Measurements from ENCODE around the gene PNCK.
"Not testable (repeated sequence)": the region's sequence is repeated elsewhere in the genome, so short reads cannot be mapped to it uniquely, and the experiment has no call there.

Gene PNCK

DNA sequence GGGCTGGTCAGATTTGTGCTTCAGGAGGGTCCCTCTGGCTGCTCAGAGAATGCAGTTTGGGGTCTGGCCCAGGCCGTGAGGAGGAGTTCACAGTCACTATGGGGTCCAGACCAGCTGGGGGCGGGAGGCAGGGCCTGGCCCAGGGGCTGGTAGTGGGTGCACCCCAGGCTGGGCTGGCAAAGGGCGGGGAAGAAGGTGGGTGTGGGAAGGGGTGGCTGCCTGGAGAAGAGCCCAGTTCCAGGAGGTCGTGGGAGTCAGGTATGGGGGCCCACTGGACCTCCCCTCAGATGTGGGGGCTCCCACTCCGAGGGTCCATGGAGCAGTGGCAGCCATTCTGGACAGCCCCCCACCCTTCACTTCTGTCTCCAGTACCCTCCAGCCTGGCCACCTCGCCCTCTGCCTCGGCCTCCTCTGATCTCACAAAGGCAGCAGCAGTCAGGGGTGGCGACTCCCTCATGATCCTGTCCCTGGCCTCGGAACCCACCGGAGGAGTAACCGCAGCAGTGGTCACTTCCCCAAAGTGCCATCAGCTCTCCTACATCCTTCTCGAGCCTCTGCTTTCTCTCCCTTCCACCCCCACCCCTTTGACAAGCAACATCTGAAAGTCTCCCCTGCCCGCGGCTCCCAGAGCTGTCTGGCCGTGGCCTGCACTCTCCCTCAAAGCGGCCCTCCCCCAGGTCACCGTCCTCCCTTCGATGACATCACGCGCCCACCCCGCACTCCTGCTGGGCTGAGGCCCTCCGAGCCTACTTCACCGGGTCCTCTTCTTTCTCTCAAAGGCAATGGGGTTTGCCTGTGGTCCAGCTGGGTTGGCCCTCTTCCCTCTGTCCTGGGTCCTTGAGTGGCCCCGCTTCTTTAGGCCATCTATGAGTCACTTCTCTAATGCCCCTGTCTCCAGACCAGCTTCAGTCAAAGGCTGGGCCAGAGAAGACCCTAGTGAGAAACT is 12.4 kb upstream of the PNCK start:
- DNase-seq (ENCODE audit: low spot score): no peak

DNA sequence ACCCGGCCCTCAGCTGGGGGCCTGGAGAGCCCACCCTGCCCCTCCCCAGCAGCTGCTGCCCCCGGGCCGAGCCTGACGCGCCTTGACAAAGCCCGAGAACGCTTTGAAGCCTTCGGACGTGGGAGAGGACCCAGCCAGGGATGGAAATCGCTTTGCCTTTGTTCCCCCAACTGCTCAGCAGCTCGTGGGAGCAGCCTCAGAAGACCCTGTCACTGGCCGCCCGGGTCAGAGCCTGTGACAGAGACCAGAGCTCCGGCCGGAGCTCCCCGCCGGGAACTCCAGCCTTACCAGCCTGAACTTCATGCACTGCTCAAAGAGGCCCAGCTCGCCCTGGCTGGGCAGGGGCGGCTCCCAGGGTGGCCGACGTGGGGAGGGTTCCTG is 11.5 kb upstream of the PNCK start:
- DNase-seq (ENCODE audit: low spot score): no peak

DNA sequence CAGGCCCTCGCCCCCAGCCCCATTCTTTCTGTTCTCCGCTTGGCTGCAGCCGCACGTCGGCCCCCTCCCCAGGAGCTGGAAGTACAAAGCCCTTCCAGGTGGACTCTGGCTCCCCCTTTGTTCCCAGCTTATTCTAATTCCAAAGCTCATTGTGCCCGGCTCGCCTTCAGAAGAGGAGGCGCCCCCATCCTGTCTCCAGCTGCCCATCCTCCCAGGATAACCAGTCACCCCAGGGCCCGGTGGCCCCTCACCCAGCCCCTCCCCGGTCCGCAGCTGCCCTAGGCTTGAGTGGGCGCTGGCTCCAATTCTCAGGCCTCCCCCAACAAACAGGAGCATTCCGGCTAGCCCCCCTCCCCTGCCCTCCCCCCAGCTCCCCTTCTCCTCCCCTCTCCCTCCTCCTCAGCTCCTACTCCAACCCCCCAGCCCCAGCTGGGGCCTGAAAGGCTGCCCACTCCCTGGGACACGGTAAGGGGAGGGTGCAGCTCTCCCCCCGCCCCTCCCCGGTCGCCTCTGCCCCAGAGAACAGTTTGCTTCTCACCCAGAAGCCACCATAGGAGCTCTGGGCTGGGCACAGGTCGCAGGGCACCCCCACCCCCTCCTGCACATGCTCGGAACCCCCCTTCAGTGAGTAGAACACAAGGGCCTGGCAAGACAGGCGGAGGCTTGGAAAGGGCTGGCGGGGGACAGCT is 11.0 kb upstream of the PNCK start:
- DNase-seq (ENCODE audit: low spot score): no peak

DNA sequence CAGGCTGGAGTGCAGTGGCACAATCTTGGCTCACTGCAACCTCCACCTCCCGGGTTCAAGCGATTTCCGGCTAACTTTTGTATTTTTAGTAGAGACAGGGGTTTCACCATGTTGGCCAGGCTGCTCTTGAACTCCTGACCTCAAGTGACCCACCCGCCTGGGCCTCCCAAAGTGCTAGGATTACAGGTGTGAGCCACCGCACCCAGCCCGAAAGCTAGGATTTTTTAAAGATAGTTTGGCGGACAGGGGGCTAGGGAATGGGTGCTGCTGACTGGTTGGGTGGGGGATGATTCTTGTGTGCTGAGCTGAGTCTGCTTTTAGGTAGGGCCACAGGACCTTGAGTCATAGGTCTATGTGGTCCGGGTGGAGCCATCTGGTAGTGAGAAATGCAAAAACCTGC is 9.9 kb upstream of the PNCK start:
- not testable (repeated sequence) for DNase-seq (ENCODE audit: low spot score)

DNA sequence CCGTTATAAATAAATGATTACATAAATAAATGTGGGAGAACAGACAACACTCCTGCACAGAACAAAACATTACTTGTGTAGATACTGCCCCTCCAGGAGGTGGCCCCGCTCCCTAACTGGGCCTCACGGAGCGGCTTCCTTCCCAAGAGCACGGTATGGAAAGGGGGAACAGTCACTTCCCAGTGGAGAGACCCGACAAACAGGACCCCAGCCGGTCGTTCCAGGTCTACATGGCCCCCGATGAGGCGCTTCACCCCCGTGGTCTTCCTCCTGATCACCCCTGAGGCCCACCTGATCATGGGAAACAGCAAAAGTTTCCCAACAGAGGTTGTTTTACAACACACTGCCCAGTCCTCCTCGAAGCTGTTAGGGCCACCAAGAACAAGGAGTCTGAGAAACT is 7.6 kb upstream of the PNCK start:
- no peak for DNase-seq (ENCODE audit: low spot score)

DNA sequence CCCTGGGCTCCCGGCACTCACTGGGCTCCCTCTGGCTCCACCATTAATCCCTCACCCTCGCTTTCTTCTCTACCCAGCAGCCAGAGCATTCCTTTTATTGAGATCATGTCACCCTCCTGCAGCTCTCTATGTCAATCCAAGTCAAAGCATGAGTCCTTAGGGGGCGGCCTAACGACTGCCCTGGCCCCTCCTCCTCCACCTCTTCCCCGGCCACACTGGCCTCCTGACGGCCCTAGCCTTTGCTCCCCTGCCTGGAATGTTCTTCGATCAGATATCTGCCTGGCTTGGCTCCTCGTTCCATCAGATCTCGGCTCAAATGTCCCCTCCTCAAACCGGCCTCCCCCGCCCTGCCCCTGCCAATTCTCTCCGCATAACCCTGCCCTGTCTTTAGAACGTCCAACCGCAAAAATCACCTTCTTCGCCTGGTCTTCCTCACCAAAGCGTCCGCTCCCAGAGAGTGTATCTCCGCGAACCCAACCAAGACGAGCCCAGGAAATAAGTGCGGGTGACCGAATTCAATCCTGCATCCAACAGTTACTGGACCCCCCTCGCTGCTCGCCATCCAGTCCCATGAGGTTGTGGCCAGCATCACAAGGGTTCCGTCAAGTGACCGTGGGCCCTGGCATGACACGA is 722 bp upstream of the PNCK start:
- DNase-seq (ENCODE audit: low spot score): no peak

DNA sequence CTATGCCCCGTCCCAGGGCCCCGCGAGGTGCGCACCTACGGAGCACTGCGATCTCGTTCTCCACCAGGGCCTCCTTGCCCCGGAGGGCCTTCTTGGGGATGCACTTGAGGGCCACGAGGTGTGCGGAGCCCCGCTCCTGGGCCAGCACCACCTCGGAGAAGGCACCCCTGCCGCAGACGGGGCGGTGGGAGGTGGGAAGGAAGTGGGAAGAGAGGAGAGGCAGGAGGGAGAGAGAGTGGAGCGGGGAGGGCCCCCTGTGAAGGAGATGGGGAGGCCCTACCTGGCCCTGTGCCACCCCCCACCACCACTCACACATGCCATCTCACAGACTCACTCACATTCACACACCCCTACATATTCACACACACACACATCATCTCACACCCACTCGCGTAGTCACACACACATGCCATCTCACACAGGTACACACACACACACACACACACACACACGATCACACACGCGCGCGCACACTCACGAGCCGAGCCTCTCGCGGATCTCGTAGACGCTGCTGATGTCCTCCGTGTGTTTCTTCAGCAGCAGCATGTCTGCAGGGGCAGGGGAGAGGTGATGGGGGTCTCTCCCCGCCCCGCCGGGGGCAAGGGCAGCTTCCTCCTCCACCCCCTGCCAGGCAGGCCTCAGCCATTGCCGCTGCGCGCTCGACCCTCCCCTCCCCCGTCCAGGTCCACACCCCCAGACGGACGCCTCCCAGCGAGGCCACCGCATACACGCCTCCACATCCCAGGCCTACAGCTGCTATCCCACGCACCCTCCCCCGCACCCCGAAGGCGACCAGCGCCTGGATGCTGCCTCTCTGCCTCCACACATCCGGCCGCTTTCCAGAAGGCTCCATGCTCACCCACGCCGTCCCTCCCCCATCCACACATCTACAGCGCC is 834 bp downstream of the PNCK start:
- DNase-seq (ENCODE audit: low spot score): no peak

DNA sequence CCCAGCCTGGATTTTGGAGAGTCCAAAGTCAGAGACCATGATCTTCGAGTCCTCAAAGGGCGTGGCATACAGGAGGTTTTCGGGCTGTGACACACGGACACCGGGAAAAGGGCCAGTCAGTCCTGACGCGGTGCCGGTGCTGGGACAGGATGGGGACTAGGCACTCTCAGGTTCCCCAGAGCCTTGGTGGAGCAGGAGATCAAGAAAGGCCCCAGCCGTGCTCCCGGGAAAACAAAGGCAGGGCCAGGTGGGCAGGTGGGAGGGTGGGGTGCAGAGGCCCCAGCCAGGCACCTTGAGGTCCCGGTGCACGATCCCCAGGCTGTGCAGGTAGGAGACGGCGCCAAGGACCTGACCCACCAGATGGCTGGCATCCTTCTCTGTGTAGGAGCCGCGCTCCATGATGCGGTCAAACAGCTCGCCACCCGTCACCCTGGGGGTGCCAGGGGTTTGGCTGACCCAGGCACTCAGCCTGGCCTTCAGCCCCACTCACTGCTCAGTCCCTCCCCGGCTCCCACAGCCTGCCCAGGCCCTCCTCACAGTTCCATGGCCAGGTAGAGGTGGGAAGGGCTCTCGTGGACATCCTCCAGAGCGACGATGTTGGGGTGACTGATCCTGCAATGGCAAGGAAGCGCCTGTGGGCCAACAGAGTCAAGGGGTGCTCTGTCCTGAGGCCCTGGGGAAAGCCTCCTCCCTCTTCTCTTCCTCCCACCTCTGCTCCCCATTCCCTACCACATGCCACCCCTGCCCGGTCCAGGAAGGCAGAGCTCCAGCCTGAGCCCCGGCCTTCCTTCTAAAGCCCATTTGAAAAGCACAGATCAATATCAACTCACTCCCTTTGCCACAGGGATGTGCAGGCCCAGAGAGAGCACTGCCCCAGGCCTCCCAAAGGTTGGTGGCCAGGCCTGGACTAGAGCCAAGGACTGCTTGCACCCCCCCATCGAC is 1.8 kb downstream of the PNCK start:
- no peak for DNase-seq (ENCODE audit: low spot score)

DNA sequence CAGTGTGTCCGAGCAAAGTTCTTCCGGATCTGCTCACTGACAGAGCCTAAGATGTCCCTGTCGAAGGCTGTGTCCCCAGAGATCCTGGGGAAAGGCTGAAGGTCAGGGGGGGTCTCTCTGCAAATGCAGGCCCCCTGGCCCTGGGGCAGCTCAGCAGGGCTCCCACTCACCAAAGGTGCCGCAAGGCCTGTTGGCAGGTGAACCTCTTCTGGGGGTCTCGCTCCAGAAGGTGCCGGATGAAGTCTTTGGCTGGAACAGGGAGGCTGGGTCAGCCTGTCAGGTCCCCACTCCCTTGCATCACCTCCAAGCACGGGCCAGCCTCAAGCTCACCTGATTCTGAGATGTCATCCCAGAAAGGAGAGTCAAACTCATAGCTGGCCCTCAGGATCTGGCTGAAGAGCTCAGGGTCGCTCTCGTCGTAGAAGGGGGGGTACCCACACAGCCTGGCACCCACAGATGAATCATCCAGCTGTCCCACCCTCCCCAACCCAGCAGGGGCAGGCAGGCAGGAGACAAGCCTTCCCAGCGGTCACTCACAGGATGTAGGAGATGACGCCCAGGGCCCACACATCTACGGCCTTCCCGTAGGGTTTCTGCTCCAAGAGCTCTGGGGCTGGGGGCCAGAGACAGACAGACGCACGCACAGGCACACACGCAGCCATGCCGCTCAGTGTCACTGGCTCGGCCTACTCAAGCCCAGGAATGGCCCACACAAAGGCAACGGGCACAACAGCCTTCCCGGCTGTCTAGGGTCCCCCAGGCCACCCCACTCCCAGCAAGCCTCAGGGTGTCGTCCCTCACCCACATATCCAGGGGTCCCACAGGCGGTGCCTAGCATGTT is 2.6 kb downstream of the PNCK start:
- no peak for DNase-seq (ENCODE audit: low spot score)

DNA sequence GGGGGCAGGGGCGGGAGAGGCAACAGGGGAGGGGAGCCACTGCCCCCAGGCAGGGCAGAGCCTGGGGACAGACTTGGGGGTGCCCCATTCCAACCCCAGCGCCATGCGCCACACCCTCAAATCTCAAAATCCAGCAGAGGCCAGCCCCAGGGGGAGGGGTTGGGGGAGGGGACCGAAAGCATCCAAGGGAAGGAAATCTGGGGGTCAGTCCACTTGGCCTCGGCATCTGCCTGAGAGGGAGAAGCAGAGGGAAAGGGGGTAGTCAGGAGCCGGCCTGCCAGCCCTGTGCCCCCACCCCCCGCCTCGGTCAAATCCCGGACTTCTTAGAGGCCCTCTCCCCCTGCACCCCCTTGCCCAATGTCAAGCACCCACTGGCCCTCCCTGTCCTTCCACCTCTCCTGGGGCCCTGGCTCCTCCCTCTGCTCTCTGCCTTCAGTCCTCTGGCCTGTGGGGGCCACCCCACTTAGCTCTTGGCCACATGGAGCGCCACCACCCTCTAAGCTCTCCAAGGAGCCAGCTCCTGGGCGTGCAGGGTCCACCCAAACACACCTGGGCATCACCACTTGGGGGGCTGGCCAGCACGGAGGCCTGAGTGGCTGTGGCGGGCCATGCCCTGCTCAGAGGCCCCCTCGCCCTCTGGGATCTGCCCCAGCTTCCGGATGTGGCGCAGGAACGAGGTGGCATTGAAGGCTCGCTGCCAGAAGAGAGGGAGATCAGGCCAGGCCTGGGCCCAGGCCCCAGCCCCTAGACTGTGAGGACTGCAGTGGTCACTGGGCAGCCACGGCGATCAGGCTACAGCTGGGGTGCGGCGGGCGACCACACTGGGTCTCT is 3.5 kb downstream of the PNCK start:
- DNase-seq (ENCODE audit: low spot score): no peak

DNA sequence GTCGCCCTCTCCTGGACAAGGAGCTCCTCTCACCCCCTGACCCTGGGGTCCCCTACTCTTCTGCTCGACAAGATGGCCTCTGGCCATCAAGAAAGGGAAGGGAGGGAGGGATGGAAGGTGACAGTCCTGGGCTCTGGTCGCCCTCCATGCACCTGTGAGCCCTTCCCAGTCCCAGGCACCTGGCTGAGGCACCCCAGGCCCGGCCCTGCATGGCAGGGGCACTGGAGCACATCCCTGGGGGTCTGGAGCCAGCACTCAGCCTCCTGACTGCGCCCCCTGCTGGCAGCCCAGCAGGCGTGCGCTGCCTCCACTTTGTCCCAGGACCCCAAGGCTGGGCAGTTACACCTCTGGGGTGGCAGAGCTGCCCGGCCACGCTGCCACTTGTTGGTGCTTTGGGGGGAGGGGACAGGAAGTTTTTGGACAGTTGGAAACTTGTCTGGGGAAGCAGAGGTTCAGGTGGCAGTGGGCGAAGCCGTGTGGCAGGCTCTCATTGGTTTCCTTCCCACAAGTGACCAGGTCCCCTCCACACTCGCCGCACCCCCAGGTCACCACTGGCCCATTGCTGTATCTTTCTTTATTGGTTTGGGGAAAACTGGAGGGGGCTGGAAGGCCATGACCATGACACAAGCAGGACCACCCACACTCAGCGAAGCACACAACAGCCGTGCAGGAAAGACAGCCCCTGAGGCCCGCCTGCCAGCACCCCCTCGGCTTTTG is 4.3 kb downstream of the PNCK start:
- DNase-seq (ENCODE audit: low spot score): no peak

DNA sequence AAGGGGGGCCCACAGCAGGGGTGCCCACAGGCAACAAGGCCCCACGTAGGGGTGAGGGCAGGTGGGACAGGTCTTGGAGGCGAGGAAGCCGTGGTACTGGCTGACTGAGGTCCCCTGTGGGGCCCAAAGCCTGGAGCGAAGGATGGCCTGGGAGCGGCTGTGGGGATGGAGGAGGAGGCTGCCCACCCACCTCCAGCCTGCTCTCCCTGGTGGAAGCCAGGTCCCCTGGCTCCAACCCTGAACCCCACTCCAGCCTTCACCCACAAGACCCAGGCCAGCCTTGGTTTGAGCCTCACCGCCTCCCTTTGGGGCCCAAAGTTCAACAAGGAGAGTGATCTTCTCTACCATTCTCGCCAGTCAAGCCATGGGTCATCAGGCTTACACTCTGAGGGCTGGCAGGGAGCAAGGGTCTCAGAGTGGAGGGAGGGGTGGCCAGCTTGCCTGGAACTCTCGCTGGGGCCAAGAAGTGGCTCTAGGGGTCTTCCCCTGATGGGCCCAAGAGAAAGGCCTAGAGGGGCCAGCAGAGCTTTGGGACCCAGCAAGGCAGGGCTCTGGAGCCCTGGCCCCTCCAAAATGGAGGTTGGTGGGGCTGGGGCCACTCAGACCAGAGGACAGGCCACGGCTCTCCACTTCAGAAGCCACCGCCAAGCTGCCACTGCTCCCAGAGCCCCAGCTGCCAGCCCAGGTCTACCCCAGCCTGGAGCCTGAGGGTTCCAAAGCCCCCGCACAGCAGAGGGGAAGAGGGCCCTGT is 5.0 kb downstream of the PNCK start:
- DNase-seq (ENCODE audit: low spot score): no peak

DNA sequence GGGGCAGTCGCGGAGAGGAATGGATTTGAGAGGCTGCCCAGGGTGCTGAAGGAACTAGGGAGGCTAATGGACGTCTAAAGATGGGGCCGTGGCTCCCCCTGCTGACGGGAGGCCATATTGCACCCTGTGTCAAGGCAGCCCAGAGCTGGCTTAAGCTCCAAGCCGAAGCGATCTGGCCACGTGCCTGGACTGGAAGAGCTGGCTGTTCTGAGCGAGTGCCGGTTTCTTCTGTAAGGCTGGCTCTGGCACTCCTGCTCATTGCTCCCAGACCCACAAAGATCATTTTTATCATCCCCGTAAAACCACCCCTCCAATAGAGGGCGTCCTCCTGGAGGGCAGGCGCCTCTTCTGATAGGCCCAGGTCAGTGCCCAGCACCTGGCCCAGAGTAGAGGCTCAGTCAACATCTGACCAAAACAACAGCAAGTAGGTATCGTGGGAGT is 5.6 kb downstream of the PNCK start:
- DNase-seq (ENCODE audit: low spot score): peak; percentile 81

DNA sequence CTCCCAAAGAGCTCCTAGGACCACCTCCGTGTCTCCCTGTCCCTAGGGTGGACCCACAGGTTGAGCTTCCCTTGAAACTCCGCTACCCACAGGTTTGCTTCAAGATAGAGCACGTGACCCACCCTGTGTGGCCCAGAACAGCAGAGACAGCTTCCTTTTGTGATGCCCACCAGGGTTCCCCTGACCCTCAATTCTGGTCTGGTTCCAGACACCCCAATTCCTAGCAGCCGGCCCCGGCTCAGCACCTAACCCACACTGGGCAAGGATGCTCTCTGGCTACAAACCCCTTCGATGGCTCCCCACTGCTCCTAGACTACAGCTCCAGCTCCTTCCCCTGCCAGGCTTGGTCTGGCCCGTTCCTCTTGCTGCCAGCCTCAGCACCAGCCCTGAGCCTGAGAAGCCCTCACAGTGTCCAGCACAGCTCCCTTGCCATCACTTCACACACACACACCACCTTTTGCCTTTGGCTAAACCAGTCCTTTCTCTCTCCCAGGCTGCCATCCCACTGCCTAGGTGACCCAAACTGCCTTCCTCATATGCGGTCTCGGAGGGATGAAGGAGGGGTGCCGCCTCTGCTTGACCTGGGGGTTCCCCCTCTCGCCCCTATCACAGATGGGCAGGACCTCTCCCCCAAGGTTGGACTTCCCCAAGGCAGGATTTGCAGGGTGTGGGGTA is 6.2 kb downstream of the PNCK start:
- no peak for DNase-seq (ENCODE audit: low spot score)

DNA sequence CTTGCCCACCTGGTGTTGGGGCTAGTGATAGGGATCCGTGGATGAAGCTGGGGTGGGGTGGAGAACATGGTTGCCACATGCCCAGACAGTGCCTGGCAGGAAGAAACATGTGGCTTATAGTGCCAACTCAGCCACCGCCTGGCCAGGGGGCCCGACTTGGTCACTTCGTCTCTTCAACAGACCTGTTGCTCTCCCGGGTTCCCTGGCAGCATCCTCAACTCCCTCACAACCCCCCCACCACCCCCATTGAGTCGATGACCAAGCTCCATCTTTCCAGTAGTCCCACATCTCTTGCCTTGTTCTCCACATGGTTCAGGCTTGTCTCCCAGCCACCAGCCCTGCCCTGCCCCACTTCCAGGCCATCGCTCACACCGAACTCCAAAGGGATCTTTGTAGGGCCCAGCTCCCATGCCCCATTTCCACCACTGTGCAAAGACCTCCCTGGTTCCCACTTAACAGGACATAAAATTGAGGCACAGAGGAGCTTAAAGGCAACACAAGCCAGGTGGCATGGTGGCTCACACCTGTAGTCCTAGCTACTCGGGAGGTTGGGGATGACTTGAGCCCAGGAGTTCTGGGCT is 7.8 kb downstream of the PNCK start:
- DNase-seq (ENCODE audit: low spot score): no peak

DNA sequence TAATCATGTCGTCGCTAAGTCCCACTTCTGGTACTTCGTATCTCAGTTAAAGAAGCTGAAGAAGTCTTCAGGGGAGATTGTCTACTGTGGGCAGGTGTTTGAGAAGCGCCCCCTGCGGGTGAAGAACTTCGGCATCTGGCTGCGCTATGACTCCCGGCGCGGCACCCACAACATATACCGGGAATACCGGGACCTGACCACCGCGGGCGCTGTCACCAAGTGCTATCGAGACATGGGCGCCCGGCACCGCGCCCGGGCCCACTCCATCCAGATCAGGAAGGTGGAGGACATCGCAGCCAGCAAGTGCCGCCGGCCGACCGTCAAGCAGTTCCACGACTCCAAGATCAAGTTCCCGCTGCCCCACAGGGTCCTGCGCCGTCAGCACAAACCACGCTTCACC is 11.3 kb downstream of the PNCK start:
- no peak for DNase-seq (ENCODE audit: low spot score)

DNA sequence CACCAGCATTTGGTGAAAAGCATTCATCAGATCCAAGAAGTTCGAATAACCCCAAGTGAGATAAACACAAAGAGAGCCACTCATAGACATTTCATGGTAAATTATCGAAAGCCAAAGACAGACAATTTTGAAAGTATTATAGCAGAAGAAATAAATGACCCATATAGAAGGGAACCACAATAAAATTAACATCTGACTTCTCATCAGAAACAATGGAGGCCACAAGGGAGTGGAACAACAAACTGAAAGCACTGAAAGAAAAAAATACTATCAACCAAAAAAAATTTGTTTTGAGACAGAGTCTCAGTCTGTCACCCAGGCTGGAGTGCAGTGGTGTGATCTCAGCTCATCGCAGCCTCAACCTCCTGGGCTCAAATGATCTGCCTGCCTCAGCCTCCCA is 14.3 kb downstream of the PNCK start:
- no peak for DNase-seq (ENCODE audit: low spot score)

Measured in putamen (tissue), 1 donor.